Right hindlimb (tissue), 1 donor: Measurements from ENCODE around the gene BRINP3.

Experiments used
- DNase-seq: peaks from one replicate; pipeline ENCODE4 v3.0.0-alpha.2; 2018

BRINP3 gene

DNA sequence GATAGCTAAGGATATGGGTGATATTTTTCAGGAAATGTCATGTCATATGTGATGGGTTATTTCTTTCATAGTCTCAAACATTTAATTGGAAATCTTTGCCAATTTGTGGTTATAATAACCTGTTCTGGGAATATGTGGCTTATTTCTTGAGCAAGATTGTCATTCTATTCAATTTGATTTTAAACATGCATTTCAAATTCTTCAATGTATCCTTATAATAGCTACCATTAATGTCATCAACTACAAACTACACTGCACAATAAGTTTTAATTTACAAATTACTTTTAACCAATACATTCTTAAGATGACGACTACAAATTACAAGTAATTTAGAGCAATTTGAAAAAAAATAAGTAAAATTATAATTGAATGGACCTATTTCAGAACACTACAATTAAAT, 164.9 kb downstream of the BRINP3 start:
- no peak for DNase-seq

DNA sequence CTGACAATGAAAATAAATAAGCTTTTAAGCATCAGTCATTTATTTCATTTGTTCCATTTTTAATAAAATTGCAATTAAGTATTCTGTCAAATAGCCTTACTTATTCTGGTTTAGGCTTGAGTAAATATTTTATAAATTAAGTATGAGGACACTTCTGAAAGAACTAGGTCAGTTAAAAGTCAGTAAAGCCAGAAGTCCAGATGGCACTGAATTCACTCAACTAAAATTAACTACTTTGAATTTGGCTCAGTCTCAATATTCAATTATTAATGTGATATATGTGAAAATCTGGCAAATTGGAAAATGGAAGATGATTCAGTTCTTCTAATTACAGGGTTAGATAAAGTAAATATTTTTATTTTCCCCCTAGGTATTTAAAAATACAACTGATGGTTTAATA, 174.2 kb downstream of the BRINP3 start:
- no peak for DNase-seq

DNA sequence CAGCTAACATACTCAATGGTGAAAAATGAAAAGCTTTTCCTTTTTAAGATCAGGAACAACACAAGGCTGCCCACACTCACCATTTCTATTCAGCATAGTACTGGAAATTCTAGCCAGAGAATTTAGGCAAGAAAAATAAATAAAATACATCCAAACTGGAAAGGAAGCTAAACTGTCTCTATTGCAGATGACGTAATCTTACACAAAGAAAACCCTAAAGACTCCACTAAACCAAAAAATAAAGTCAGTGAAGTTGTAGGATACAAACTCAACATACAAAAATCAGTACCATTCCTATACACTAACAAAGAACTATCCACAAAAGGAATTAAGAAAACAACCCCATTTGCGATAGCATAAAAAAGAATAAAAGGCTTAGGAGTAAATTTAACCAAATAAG, 181.2 kb downstream of the BRINP3 start:
- no peak for DNase-seq

DNA sequence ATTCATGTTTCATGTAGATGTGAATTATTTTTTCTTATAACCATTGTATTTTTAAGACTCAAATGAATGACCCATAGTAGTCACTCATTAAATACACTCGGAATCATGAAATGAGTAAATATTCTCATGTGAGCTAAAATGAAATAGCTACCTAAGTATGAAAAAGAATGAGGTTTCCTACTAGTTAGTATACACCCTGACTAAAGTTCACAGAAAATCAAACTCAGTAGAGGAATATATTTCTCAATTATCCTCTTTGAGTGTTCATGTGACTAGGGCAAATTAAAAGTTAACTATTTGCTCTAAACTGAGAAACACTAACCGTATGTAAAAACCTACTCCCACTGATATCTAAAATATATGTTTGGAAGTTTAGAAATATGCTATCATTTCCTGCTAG, 187.8 kb downstream of the BRINP3 start:
- DNase-seq, result no peak

DNA sequence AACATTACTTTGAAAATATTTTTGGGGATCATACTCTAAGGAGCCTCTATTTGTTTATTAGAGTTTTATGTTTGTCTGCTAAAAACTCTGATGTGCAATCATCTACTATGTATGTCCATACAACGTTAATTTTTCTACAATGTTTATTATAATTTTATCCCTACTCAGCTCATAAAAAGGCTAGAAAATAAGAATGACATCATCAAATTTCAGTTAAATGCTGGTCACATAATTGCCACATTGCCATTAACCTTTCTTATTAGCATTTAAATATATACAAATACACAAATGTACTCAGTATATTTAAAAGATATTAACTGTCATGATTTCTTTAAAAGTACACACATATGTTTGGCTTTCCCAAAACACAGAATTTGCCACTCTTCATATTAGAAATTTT, 191.6 kb downstream of the BRINP3 start:
- no peak for DNase-seq

DNA sequence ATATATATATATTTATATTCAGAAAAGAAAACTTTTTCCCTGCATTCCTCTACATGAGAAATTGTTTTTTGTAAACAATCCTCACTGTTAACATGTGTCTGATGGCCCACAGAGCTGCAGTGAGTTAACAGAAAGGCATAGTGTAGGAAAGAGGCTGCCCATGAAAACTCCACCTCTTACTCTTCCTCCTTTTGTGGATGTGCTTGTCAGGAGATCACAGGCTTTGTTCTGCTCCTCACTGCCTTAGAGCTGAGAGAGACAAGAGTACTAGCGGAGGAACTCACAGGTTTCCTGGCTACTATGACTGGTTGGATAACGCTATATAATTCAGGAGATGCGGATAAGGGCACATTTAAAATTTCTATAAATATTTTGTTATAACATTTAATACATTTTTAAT, 200.6 kb downstream of the BRINP3 start:
- no peak for DNase-seq

DNA sequence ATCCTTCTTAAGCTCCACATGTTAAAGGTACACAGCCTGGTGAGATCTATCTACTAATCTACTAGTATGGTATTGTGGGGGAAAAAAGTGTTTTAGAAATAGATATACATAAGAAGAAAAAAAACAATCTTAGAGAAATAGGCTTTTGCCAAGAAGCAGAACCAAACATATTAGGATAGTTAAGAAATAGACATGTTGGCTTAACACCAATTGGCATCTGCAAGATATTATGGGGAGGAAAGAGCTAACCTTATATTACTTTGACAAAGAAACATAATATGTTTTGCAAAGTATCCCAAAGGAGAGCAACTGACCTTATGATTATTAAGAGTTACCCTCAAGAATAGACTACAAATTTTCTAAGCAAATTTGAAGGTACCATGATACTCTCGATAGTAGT, 202.9 kb downstream of the BRINP3 start:
- DNase-seq, result no peak

DNA sequence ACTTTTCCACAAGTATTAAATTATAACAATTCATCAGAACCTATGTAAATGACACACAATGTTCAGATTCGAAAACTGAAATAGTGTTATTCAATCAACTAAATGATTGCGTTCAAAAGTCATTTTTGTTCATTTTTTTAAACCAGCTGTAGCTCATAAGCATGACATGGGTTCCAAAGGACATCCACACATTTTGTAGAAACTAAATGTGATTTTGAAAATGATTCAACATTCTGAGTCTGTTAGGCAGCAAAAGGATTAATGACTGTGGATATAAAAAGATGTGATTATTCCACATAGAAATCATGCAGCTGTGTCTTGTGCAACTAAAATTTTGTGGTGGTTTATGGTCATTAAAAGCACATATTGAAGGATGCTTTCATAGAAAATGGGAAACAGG, 204.5 kb downstream of the BRINP3 start:
- DNase-seq, result no peak

DNA sequence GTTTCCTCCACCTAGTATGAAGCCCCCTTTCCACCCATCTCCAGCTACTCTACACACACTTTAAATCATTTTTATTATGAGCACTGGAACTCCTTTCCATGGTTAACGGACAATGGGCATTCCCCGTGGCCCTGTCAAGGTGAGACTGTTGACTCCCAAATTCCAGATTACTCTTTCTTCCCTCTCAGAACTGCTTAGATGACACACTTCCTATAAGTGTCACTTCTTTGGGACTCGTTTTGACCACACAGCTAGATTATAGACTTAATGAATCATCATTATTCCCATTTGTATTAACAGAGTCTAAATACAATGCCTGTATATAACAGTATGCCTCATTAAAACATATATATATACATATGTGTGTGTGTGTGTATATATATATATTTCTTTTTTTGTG, 215.1 kb downstream of the BRINP3 start:
- no peak for DNase-seq

DNA sequence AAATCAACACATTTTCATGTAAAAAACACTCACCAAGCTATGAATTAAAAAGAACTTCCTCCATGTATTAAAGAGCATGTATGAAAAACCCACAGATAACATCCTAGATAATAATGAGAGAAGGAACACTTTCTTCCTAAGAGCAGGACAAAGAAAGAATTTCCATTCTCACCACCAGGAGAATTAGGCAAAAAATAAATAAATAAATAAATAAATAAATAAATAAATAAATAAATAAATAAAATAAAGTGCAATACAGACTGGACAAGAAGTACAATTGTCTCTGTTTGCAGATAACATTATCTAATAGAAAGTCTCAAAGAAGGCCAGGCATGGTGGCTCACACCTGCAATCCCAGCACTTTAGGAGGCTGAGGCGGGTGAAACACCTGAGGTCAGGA, 218.2 kb downstream of the BRINP3 start:
- DNase-seq, result no peak

DNA sequence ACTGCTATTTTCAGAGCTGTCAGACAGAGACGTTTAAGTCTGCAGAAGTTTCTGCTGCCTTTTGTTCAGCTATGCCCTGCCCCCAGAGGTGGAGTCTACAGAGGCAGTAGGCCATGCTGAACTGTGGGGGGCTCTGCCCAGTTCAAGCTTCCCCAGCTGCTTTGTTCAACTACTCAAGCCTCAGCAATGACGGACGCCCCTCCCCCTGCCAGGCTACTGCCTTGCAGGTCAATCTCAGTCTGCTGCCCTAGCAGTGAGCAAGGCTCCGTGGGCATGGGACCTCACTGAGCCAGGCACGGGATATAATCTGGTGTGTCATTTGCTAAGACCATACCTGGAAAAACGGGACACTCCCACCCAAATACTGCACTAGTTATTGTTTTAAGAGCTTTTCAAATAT, 219.7 kb downstream of the BRINP3 start:
- no peak for DNase-seq

DNA sequence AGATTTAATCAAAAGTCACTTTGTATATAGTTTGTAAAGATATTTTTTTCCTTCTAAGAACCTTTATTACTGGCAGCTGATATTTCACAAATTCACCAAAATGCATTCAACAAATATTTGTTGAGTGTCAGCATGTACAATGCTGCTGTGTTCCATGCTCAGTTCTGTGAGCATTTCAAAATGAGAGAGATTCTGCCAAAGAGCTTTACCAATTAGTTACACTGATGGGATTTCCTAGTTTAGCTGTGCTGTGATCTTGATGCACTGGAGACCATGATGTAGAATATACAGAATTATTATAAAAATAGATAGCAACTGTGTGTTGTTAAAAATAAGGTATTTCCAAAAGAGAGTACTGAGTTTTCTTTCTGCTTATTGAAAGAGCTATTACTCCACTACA, 225.6 kb downstream of the BRINP3 start:
- no peak for DNase-seq

DNA sequence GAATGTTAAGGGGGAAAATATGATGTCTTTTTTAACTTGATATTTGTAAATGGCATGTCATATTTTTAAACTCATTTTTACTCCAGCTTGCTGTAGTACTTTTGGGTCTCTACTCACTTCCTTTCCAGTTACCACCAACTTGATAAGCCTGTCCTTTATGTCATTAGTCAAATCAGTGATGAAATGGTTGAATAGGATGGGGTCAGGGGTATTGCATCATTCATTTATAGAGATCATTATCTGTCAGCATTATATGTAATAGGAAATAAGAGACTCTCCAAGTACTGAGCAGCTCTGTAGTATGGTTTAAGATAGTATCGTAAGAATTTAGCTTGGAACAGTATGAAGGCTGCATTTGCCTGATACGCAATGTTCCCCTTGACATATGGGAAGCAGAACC, 227.3 kb downstream of the BRINP3 start:
- DNase-seq, result no peak

DNA sequence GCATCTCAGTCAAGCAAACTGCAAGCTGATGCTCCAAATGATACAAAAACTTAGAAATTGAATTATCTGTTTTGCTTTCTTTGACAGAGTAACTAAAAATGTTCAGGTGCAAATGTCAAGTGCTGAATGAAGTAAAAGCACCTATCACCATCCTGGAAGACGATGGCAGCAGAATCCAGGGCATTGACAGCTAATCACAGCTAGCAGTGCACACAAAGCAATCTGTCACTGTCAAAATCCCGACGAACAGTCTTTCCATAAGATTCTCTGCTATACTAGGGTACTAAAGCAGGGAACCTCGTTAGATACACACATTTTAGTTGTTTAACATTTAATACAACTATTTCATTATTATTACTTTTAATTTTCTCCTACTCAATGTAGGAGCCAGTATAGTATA, 233.3 kb downstream of the BRINP3 start:
- DNase-seq, result no peak

DNA sequence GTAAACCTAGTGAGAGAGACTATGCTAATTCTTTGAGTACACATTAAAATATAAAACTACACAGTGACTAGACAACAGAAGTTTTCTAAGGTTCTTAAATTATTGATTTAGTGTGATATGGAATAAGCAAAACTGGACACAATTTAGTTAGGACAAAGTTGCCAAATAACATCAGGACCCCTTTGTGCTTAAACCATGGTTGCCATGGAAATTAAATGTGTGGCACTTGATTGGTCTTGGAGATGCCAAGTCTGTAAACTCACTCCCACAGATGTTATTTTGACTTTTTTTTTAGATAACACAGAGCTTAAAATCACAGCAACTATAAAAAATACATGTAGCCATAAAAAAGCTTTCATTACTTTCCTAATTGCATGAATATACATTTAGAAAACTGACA, 234.6 kb downstream of the BRINP3 start:
- no peak for DNase-seq

DNA sequence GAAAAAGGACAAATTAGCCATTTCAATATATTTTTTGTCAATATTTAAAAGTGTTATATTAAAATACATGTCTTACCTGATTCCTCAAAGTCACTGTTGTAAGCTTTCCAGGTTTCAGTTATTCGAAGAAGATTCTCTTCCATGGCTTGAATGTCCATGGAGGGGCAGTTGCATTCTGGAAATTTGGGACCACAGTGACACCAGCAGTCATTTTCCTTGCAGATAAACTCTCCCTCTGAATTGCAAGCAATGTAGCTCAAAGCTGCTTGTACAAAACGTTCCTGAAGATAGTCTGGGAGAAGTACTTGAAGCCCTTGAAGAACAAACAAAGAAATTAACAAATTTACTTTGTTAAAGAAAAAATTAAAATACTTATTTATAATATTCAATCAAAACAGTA, 251.7 kb downstream of the BRINP3 start:
- DNase-seq, result peak; percentile 17

DNA sequence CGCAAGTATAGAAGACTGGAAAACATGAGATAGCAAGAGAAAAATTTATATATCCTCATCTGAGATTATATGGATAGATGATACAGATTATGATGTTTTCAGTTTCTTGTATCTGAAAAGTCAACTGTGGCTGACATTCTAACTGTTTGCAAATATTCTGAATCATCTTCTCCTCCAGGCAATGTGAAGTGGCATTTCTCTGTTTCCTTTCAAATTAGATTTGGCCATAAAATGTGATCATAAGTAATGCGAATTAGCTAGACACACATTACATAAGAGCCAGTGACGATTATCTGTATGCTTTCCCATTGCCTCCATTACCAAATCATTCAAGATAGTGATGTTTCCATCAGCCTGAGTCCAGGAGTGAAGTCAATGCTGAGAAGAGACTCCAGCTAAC, 265.2 kb downstream of the BRINP3 start:
- no peak for DNase-seq

DNA sequence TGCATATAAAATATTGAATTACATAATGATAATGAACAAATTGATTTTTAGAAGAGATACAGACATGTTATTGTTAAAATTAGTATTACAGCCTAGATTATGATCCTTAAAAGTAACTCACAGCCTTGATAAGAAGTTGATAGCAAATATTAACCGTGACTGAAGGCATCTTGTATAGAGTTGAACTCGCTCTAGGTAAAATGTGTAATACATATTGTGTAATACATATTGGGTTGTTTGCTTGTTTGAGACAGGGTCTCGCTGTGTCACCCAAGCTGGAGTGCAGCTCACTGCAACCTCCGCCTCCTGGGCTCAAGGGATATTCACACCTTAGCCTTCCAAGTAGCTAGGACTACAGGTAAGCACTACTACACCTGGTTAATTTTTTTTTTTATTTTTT, 269.9 kb downstream of the BRINP3 start:
- no peak for DNase-seq

DNA sequence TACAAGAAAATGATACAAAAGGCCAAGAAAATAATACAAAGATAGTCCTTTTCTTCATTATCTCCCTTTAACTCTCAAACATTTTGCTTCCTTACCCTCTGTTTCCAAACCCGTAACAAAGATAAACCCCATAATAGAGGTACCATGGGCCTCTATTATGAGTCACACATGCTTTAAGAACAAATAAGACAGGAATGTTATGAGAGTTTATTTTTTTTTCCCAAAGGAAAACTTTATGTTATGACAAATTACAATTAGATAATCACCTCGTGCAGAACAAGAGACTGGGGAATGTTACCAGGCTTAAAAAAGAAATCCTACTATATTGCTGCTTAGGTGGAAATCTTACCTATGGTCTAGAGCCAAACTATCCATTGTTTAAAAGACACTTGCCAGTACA, 272.0 kb downstream of the BRINP3 start:
- no peak for DNase-seq

DNA sequence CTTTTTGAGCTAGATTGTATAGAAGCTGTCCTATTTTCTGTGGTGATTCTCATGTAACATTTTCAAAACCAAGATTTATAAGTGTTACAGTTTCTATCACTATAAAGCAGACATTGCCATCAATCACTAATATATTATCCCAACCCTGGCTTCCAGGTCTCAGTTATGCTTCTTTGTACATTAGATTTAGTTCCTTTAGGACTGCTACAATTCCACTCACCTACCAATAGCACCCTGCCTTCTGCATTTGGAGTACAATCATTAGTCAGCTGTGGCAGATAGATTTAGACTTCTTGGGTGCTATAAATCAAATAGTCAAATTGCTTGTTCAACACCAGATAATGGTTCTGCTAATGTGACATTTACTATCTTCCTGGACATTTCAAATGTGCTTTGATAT, 281.6 kb downstream of the BRINP3 start:
- no peak for DNase-seq

DNA sequence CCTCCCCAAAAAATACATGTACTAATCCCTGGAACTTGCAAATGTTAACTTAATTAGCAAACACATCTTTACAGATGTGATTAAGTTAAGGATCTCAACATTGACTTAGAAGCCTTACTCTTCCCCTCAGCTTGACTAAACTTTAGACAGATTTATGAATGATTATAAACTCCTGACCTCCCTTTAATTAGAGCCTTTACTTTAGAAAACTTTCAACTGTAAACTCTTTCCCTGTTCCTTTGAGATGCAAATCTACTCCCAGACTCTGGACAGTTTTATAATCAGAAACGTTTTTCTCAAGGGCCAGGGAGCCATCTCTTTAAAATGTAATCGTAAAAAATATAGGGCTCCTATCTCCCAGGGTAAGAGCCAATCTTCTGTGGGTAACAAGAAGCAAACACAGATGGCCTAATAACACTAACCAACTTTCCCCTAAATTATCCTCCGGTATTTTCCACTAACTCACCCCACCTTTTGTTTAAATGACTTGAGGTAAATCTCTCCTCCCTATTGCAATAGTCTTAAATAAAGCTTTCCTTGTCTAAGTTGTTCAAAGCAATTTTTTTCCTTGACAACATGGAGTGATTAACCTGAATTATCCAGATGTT, 284.1 kb downstream of the BRINP3 start:
- no peak for DNase-seq

DNA sequence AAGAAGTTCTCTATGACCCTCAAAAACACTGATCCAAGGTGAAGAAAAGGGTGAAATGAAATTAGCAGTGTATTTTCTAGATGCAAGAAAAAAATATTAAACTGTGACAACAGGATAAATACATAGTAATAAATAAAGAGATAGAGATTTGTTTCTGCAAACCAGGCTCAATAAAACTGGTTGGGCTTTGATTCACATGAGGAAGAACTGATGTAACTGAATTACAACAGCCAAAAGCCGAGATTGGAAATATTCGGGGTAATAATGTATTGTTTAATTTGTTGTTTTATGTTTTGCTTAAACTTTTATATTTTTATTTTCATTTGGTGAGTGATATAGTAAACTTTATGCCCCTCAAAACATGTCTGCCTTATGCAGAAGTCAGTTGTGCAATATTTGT, 285.0 kb downstream of the BRINP3 start:
- DNase-seq, result no peak

DNA sequence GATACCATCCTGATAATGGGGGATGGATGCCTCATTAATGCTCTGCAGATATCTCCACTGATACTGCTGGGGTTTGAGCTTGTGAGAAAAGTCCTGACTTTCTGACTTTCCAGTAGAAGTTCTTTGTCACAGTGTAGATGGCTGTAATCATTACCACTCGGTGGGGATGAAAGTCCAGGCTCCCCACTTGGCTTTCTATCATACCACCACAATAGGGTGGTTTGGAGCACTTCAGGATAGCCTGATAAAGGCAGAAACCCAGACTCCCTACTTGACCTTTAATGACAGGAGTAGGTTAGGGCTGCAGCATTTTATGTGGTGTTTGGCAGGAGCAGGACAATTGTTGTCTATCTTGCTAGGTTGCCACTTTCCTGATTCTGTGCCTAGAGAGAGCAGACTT, 294.1 kb downstream of the BRINP3 start:
- DNase-seq, result no peak

DNA sequence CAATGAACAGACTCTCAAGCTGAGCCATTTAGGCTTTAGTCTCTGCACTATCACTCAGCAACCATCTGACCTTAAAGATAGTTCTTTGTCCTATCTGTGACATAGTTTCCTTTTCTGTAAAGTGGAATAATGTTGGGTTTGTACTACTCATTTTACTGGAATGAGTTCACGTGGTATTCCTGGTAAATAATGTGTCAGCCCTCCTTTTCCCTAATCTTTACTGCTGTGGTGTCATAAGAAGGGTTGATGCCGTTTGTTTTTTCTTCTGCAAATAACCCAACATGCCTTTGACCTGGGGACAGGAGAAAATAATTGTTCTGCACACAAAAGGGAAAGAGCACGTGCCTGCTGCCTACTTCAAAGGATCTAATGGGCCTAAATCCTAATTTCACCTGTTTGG, 297.8 kb downstream of the BRINP3 start:
- no peak for DNase-seq

DNA sequence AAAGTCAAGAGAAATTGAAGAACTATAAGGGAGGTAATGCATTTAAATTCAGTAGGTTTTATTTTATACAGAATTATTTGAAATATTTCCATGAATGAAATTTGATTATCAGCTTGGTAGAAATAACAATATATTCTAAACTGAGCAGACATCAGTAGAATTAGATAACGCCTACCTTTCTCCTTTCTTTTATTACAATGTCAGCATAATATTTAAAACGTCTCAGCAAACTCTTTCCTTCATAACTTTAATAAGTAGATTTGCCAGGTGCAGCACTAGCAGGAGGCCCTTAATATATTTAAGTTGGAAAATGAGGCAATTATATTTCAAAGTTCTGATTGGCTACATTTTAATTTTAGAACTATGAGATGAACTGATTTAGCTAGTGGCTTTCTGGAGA, 298.8 kb downstream of the BRINP3 start:
- no peak for DNase-seq

DNA sequence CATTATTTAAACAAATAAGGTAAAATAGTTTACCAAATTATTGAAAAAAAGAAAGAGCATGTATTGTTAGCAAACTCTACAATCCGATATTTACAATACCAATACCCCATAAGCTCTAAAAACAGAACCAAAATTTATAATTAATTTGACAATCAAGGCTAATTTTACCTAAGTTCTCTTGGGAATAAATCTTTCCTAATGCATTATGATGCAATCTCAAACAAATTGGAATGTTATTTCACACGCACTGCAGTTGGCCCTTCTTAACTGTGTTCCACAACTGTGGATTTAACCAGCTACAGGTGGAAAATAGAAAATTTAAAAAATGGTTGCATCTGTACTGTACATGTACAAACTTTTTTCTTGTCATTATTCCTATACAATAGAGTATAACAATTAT, 300.1 kb downstream of the BRINP3 start:
- DNase-seq, result no peak
